ENCODE data around the gene SOWAHB. TPM values are rescaled to one million over a fixed set of nuclear protein-coding genes. Genes with fewer than 3 reads are reported as not detected.
A peak's percentile ranks its signal among the peaks of the same experiment; 100 is the strongest.

Gene SOWAHB, protein sequence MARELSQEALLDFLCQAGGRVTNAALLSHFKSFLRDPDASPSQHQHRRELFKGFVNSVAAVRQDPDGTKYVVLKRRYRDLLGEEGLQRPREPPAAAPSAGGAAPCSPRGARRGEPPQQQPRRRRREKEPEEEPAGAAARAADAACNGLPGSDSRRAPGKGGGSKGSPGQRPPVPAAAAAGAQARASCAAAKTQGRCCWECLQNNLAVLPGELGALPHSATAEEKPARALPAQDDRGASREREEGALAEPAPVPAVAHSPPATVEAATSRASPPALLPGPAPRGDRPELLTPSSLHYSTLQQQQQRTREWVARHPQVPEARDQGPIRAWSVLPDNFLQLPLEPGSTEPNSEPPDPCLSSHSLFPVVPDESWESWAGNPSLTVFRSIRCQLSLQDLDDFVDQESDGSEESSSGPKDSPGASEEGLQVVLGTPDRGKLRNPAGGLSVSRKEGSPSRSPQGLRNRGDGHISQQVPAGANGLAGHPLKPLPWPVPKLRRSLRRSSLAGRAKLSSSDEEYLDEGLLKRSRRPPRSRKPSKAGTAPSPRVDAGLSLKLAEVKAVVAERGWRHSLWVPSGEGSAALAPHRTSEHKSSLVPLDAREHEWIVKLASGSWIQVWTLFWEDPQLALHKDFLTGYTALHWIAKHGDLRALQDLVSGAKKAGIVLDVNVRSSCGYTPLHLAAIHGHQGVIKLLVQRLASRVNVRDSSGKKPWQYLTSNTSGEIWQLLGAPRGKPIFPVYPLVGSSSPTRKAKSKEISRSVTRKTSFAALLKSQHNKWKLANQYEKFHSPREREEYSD
- total RNA-seq (2021) = 6.2 and 7.7 TPM in 2 replicates
- percentile 52 among the genes with signal in this experiment for Bru-seq, nascent RNA
- BruChase-seq, experiment 1, labeled RNA remaining after a 2-hour chase = percentile 81 among the genes with signal in this experiment
- percentile 68 among the genes with signal in this experiment for BruChase-seq, experiment 2, labeled RNA remaining after a 6-hour chase
- long read RNA-seq, transcript SOWAHB-201 (1 exons, 3,220 nt) = major isoform, 5 of 7 reads
- long read RNA-seq, partial matches to known transcripts = 0 of 7 reads
- long read RNA-seq, other reads (novel, unspliced or antisense) = 2 of 7 reads

- Histone ChIP-seq H3K4me1 (replicated peaks; ENCODE audit: insufficient read depth) (peaks cover 32% of the 10 kb centered on the region), H3K4me3 (peak within 1 kb of the TSS; percentile 76), H3K36me3 (ENCODE audit: low read depth) (no peaks in the 10 kb centered on the region), H3K27ac (peak within 1 kb of the TSS; percentile 68), H3K9me3 (ENCODE audit: insufficient read depth, low read depth) (no peaks in the 10 kb centered on the region), H3K27me3 (ENCODE audit: insufficient read depth, low read depth) (no peaks in the 10 kb centered on the region), H4K20me1 (ENCODE audit: insufficient read depth) (no peaks in the 10 kb centered on the region), H3F3A (ENCODE audit: insufficient read depth, low read depth) (peaks cover 13% of the 10 kb centered on the region), H2AFZ (peak within 1 kb of the TSS; percentile 89), H3K9me2 (ENCODE audit: insufficient read depth) (no peaks in the 10 kb centered on the region), H3K4me2 (peak within 1 kb of the TSS; percentile 87), H3K79me2 (ENCODE audit: low read depth) (peaks cover 13% of the 10 kb centered on the region)
- ChIA-PET CTCF (no interaction called here), POLR2A (ENCODE audit: unreplicated experiment) (interaction anchor here (0.9 kb wide), 1 partner anchor 311 kb away, joined by 4 read pairs; no protein-coding TSS in a partner anchor)
- intact Hi-C loops (cut with micrococcal nuclease; ENCODE audit: unreplicated experiment) = loop anchor here (1.0 to 5.0 kb wide), 3 partner anchors 29 to 65 kb away; partner anchors contain the start of gene SEPTIN11
- BruUV-seq (replicated peaks) = TSS peak; percentile 29
- DNase-seq = peak; percentile 77 to 86
- no peak for TF ChIP-seq CTCF (conservative IDR thresholded peaks at IDR 0.05)
- TF ChIP-seq EZH2 (IDR thresholded peaks at IDR 0.05; ENCODE audit: low read depth) = no peak
Observed at GRCh38 chr4:76897536-76898384, at the start of gene SOWAHB. Gene SOWAHB (minus strand): TSS chr4:76898144. CDS start chr4:76897849, 295 bp downstream.

GRCh38 chr4:76947369-76947768, 49.4 kb upstream of the SOWAHB start:
- Histone ChIP-seq H3K4me1 (replicated peaks; ENCODE audit: insufficient read depth) (peaks cover 13% of the 10 kb centered on the region; the same call in 1 of the 2 replicates), H3K36me3 (ENCODE audit: low read depth) (no peaks in the 10 kb centered on the region), H3K4me2 (no peak overlapping the region; the same call in 1 of the 2 replicates), H3K27ac (no peak overlapping the region), H3K79me2 (ENCODE audit: low read depth) (peaks cover 33% of the 10 kb centered on the region), H3K9me3 (ENCODE audit: insufficient read depth, low read depth) (no peaks in the 10 kb centered on the region), H3K27me3 (ENCODE audit: insufficient read depth, low read depth) (no peaks in the 10 kb centered on the region), H3K9me2 (ENCODE audit: insufficient read depth) (no peaks in the 10 kb centered on the region), H2AFZ (no peak overlapping the region), H4K20me1 (ENCODE audit: insufficient read depth) (no peaks in the 10 kb centered on the region), H3K4me3 (no peak overlapping the region), H3F3A (ENCODE audit: insufficient read depth, low read depth) (no peaks in the 10 kb centered on the region; the same call in 1 of the 2 replicates)
- ChIA-PET CTCF (no interaction called here), POLR2A (ENCODE audit: unreplicated experiment) (no interaction called here)
- BruUV-seq (replicated peaks) = no TSS peak
- DNase-seq = no peak
- intact Hi-C loops (cut with micrococcal nuclease; ENCODE audit: unreplicated experiment) = loop anchor here (5.0 kb wide), 1 partner anchor 165 kb away; no protein-coding TSS in a partner anchor
- TF ChIP-seq EZH2 (IDR thresholded peaks at IDR 0.05; ENCODE audit: low read depth) (no peak), CTCF (conservative IDR thresholded peaks at IDR 0.05) (no peak)
